ENCODE measurements around the gene CD82.
A peak's percentile ranks its signal among the peaks of the same experiment; 100 is the strongest.

CD82 gene, protein sequence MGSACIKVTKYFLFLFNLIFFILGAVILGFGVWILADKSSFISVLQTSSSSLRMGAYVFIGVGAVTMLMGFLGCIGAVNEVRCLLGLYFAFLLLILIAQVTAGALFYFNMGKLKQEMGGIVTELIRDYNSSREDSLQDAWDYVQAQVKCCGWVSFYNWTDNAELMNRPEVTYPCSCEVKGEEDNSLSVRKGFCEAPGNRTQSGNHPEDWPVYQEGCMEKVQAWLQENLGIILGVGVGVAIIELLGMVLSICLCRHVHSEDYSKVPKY

GRCh38 chr11:44565211-44565952 is at the start of gene CD82:
Gene CD82, plus strand, starts transcription at chr11:44565663. Its CDS starts 29,000 bp downstream, at chr11:44594663.
- no peak for TF ChIP-seq ZNF274 (IDR thresholded peaks at IDR 0.05; ENCODE audit: low read depth, low read length)
- H3K4me3 ChIP-seq (ENCODE audit: low read length) = peak within 1 kb of the TSS; percentile 94

DNA sequence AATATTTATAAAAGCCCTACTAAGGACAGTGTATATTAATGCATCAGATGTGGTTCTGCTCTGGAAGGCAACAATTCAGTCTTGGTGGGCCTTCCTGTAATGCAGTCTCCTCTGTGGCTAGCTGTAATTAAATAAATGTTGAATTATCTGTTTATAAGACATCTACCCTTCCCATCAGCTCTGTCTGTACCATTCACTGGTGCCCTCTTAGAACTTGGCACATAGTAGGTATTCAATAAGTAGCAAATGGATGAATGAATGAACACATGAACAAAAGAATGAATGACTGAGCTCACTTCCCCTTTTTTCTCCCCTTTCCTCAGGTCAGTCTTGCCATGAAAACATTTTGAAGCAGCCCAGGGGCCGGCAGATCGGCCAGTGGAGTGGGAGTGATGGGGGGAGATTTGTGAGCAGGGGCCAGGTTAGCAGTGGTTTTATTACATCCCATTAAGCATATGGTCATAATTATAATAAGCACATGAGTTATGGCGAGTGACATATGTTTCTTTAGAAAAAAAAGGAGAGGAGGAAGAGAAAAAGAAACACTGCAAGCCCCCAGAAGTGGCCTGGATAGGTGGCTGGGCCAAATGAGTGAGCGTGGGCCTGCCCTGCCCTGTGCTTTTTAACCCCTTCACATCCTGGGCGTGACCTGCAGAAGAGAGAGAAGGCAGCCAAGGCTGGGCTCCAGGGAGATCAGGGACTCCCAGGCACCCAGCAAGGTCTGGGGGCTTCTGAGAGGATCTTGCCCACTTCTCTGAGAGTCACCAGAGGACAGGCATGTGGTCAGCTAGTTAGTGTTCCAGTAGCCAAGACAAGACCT is 48.6 kb upstream of the CD82 start:
- no peak overlapping the region for H3K4me3 ChIP-seq (ENCODE audit: low read length)
- TF ChIP-seq ZNF274 (IDR thresholded peaks at IDR 0.05; ENCODE audit: low read depth, low read length) = no peak

DNA sequence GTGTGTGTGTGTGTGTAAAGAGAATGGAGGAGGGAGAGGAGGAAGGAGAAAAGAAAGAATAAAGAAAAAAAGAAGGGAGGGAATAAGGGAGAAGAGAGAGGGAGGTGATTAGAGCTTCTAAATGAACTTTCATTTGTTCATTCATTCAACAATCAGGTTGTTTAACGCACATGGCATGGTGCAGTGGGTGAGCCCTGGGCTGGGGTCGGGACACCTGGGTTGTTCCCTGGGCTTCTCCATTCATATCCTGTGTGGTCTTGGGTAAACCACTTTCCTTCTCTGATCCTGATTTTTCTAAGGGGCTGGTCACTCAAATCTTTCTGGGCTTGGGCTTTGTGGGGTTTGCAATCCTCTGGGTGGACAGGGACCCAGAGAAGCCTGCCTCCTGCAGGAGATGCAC is 47.9 kb upstream of the CD82 start:
- no peak for TF ChIP-seq ZNF274 (IDR thresholded peaks at IDR 0.05; ENCODE audit: low read depth, low read length)
- H3K4me3 ChIP-seq (ENCODE audit: low read length) = no peak overlapping the region

GRCh38 chr11:44518968-44519550 is 46.4 kb upstream of the CD82 start:
- no peak for TF ChIP-seq ZNF274 (IDR thresholded peaks at IDR 0.05; ENCODE audit: low read depth, low read length)
- no peak overlapping the region for H3K4me3 ChIP-seq (ENCODE audit: low read length)

GRCh38 chr11:44519989-44520737 is 45.3 kb upstream of the CD82 start:
- no peak for TF ChIP-seq ZNF274 (IDR thresholded peaks at IDR 0.05; ENCODE audit: low read depth, low read length)
- H3K4me3 ChIP-seq (ENCODE audit: low read length) = no peak overlapping the region

DNA sequence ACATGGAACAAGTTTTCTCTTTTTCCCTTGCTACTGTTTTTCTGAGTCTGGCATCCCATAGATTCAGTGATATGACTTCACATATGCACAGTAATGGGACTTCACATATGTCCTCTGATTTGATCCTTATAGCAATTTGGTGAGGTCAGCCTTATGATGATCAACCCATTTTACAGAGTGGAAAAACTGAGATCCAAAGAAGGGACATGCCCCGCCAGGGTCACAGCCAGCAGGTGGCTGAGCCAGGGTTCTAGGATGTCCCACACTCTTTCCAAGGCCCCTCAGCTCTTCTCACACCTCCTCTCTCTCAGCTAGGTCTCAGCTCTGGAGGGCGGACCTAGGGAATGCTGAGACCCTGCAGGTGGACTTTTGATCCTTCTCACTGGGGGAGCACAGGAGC is 44.3 kb upstream of the CD82 start:
- TF ChIP-seq ZNF274 (IDR thresholded peaks at IDR 0.05; ENCODE audit: low read depth, low read length) = no peak
- no peak overlapping the region for H3K4me3 ChIP-seq (ENCODE audit: low read length)

- TF ChIP-seq ZNF274 (IDR thresholded peaks at IDR 0.05; ENCODE audit: low read depth, low read length) = no peak
- no peak overlapping the region for H3K4me3 ChIP-seq (ENCODE audit: low read length)
Observed at GRCh38 chr11:44522294-44522693, 43.2 kb upstream of the CD82 start.

GRCh38 chr11:44524346-44524745 is 41.1 kb upstream of the CD82 start:
- no peak for TF ChIP-seq ZNF274 (IDR thresholded peaks at IDR 0.05; ENCODE audit: low read depth, low read length)
- no peak overlapping the region for H3K4me3 ChIP-seq (ENCODE audit: low read length)

DNA sequence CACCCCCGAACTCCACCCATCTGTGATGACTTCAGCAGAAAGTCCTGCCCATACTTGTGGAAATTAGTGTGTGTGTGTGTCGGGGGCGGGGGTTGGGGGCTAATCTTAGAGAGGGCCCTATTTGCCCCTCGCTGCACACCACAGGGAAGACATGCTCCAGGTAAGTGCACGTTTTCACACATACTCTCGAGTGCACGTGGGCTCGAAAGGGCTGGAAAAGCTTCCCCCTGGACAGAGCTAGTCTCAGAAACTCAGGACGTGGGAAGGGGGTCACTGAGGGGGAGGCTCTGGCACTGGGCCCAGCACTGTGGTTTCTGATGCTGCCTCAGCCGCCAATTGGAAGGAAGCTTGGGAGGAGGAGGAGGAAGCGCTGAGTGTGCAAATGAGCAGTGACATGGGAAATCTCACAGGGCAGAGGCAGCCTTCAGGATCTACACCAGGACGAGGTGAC is 40.7 kb upstream of the CD82 start:
- no peak overlapping the region for H3K4me3 ChIP-seq (ENCODE audit: low read length)
- no peak for TF ChIP-seq ZNF274 (IDR thresholded peaks at IDR 0.05; ENCODE audit: low read depth, low read length)

DNA sequence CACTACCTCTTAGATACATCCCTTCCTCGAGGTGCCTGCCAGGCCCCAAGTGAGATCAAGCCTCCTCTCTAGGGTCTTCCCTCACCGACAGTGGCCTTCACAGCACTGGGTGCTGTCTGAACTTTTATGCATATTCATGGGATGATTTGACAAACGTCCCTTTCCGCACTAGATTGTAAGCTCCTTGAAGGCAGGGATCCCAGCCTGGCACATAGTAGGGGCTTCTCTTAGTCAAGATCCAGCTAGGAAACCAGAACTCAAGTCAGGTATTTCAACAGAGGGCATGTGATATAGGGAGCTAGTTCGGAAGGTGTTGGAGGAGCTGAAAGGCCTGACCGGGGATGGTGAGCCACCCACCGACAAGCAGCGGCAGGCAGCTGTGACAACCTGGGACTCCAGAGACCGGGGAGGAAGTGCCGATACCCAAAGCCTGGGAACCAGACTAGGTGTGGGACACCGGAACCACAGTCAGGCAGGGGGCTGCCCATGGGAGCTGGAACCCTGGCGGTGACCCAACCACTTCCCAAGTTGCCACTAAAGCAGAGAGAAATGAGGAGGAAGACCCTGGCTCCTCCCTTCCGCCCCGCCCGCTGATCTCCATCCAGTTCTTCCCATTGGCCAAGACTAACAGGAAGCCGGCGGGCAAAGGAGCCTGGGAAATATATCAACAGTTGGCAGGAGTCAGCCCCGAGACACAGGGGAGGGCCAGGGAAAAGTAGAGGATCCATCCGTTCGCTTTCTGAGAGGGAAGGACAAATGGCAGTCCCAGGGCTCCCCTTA is 39.8 kb upstream of the CD82 start:
- no peak overlapping the region for H3K4me3 ChIP-seq (ENCODE audit: low read length)
- TF ChIP-seq ZNF274 (IDR thresholded peaks at IDR 0.05; ENCODE audit: low read depth, low read length) = no peak

DNA sequence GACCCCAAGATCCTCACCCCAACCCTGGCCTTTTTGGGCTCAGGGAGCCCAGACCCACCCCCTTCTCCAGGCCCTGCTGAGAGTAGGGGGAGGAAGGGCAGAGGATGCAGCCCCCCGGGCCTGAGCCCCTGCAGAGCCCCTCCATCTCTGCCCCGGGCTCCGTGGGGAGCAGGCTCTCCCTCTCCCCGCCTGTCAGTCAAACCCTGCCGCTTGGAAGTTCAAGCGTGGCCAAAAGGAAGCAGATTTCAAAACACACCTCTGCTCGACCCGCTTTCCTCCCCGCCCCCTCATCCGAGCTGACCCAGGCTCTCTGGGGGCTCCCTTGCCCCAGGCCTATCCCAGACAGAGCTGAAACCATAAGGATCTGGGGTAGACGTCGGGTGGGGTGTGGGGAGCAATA is 39.0 kb upstream of the CD82 start:
- no peak overlapping the region for H3K4me3 ChIP-seq (ENCODE audit: low read length)
- TF ChIP-seq ZNF274 (IDR thresholded peaks at IDR 0.05; ENCODE audit: low read depth, low read length) = no peak

- H3K4me3 ChIP-seq (ENCODE audit: low read length) = no peak overlapping the region
- TF ChIP-seq ZNF274 (IDR thresholded peaks at IDR 0.05; ENCODE audit: low read depth, low read length) = no peak
Observed at GRCh38 chr11:44527476-44527875, 38.0 kb upstream of the CD82 start.

DNA sequence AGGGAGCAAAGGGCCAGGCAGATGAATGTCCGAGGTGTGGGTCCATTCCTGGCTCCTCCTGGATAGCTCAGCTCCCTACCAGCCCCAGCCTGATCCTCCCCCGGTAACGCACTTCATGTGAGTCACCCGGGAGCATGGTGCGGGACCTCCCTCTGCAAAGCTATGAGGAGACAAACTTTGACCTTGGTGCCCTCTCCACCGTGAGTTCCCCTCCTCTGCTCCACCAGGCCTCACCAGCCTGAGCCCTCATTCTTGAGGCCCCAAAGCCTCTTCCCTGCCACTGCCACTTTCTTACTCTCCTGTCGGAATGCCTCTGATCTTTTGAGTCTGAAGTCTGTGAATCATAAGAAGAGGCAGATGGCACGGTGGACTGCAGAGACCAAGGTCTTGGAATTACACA is 37.4 kb upstream of the CD82 start:
- H3K4me3 ChIP-seq (ENCODE audit: low read length) = no peak overlapping the region
- TF ChIP-seq ZNF274 (IDR thresholded peaks at IDR 0.05; ENCODE audit: low read depth, low read length) = no peak
